ENCODE measurements around the gene EHF.
A peak's percentile ranks its signal among the peaks of the same experiment; 100 is the strongest.

DNA sequence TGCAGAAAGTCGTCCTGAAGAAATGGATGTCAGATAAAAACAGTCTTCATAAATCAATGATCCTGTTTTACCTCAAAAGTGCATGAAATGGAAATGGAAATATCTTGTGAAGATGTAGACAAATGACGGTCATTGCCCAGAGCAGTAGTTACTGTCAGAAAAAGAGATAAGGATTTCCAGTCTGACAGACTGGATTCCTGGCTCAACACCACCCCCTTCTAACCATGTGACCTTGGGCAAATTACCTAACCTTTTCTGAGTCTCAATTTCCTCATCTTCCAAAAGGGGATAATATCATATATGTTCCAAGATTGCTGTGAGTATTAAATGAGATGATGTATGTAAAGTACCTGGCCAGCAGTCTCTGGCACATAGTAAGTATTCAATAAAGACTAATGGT lies 32.9 kb upstream of the EHF start:
- no peak for TF ChIP-seq MAZ (CRISPR knock-in tag; conservative IDR thresholded peaks at IDR 0.05 in 1 of 2, IDR thresholded peaks at IDR 0.05 in 1 of 2)
- TF ChIP-seq, protein P1, sequence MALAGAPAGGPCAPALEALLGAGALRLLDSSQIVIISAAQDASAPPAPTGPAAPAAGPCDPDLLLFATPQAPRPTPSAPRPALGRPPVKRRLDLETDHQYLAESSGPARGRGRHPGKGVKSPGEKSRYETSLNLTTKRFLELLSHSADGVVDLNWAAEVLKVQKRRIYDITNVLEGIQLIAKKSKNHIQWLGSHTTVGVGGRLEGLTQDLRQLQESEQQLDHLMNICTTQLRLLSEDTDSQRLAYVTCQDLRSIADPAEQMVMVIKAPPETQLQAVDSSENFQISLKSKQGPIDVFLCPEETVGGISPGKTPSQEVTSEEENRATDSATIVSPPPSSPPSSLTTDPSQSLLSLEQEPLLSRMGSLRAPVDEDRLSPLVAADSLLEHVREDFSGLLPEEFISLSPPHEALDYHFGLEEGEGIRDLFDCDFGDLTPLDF (CRISPR knock-in tag; IDR thresholded peaks at IDR 0.05), result no peak
- TF ChIP-seq NFYB (IDR thresholded peaks at IDR 0.05; ENCODE audit: extremely low read depth, insufficient read length), result no peak
- TF ChIP-seq ESRRA (IDR thresholded peaks at IDR 0.05; ENCODE audit: borderline replicate concordance, low read depth), result peak; percentile 43; the same call in 1 of the 2 replicates
- no peak for TF ChIP-seq TARDBP (IDR thresholded peaks at IDR 0.05)
- TF ChIP-seq, protein P2, sequence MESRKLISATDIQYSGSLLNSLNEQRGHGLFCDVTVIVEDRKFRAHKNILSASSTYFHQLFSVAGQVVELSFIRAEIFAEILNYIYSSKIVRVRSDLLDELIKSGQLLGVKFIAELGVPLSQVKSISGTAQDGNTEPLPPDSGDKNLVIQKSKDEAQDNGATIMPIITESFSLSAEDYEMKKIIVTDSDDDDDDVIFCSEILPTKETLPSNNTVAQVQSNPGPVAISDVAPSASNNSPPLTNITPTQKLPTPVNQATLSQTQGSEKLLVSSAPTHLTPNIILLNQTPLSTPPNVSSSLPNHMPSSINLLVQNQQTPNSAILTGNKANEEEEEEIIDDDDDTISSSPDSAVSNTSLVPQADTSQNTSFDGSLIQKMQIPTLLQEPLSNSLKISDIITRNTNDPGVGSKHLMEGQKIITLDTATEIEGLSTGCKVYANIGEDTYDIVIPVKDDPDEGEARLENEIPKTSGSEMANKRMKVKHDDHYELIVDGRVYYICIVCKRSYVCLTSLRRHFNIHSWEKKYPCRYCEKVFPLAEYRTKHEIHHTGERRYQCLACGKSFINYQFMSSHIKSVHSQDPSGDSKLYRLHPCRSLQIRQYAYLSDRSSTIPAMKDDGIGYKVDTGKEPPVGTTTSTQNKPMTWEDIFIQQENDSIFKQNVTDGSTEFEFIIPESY (CRISPR knock-in tag; IDR thresholded peaks at IDR 0.05), result no peak

Measured in K562 (cell line).